Parathyroid adenoma (tissue), 2 donors: ENCODE results near the gene TMIE.

Source experiments
- H2AFZ ChIP-seq: fragments of 300-600 bp; sonication (generic); one replicate; pipeline ENCODE4 v1.7.0; 2017; ENCODE audit warnings: antibody characterized with exemption, mild to moderate bottlenecking
- H3K27ac ChIP-seq: fragments of 300-600 bp; sonication (generic); one replicate; pipeline ENCODE4 v1.7.0; 2017
- H3K27me3 ChIP-seq: fragments of 300-600 bp; sonication (generic); one replicate; pipeline ENCODE4 v1.7.0; 2017; ENCODE audit warnings: low read length; ENCODE audit not compliant: control insufficient read depth, insufficient read depth
- H3K36me3 ChIP-seq: fragments of 300-600 bp; sonication (generic); one replicate; pipeline ENCODE4 v1.7.0; 2017; ENCODE audit warnings: low read length; ENCODE audit not compliant: control insufficient read depth, insufficient read depth
- H3K4me1 ChIP-seq: fragments of 300-600 bp; sonication (generic); one replicate; pipeline ENCODE4 v1.7.0; 2017; ENCODE audit warnings: control low read depth
- H3K4me2 ChIP-seq: fragments of 300-600 bp; sonication (generic); one replicate; pipeline ENCODE4 v1.7.0; 2017; ENCODE audit warnings: low read length
- H3K4me3 ChIP-seq: fragments of 300-600 bp; sonication (generic); one replicate; pipeline ENCODE4 v1.7.0; 2017; ENCODE audit warnings: low read depth, low read length
- H3K79me2 ChIP-seq: fragments of 300-600 bp; sonication (generic); one replicate; pipeline ENCODE4 v1.7.0; 2017; ENCODE audit warnings: control low read depth
- H3K9ac ChIP-seq: fragments of 300-600 bp; sonication (generic); one replicate; pipeline ENCODE4 v1.7.0; 2017; ENCODE audit warnings: mild to moderate bottlenecking
- H3K9me3 ChIP-seq: fragments of 300-600 bp; sonication (generic); one replicate; pipeline ENCODE4 v1.7.0; 2017; ENCODE audit warnings: low read length; ENCODE audit not compliant: control insufficient read depth
- CTCF ChIP-seq: fragments of 300-600 bp; sonication (generic); IDR thresholded peaks from one replicate; pipeline ENCODE4 v1.7.0; 2017; ENCODE audit warnings: antibody characterized with exemption, mild to moderate bottlenecking
- donor health status: primary hyperparathyroidism.

TMIE gene

GRCh38 chr3:46679681-46680080, 21.5 kb upstream of the TMIE start:
- Histone ChIP-seq H3K36me3 (no peaks in the 10 kb centered on the region), H3K9ac (no peak overlapping the region), H3K79me2 (no peaks in the 10 kb centered on the region), H3K27me3 (no peaks in the 10 kb centered on the region), H3K9me3 (no peaks in the 10 kb centered on the region), H2AFZ (no peak overlapping the region), H3K4me3 (no peak overlapping the region), H3K27ac (no peak overlapping the region), H3K4me2 (no peak overlapping the region), H3K4me1 (no peaks in the 10 kb centered on the region)
- no peak for TF ChIP-seq CTCF

GRCh38 chr3:46680298-46680826, 20.8 kb upstream of the TMIE start:
- no peak overlapping the region for H3K4me3 ChIP-seq
- no peak overlapping the region for H3K27ac ChIP-seq
- H3K36me3 ChIP-seq: no peaks in the 10 kb centered on the region
- no peak for TF ChIP-seq CTCF
- H3K4me2 ChIP-seq: no peak overlapping the region
- no peaks in the 10 kb centered on the region for H3K79me2 ChIP-seq
- no peak overlapping the region for H3K9ac ChIP-seq
- no peak overlapping the region for H2AFZ ChIP-seq
- H3K9me3 ChIP-seq: no peaks in the 10 kb centered on the region
- no peaks in the 10 kb centered on the region for H3K27me3 ChIP-seq
- H3K4me1 ChIP-seq: no peaks in the 10 kb centered on the region

- H3K4me1 ChIP-seq: no peaks in the 10 kb centered on the region
- no peak overlapping the region for H3K4me2 ChIP-seq
- no peaks in the 10 kb centered on the region for H3K9me3 ChIP-seq
- no peaks in the 10 kb centered on the region for H3K36me3 ChIP-seq
- no peaks in the 10 kb centered on the region for H3K79me2 ChIP-seq
- H3K27me3 ChIP-seq: no peaks in the 10 kb centered on the region
- H3K9ac ChIP-seq: no peak overlapping the region
- no peak overlapping the region for H2AFZ ChIP-seq
- no peak overlapping the region for H3K27ac ChIP-seq
- H3K4me3 ChIP-seq: no peak overlapping the region
- no peak for TF ChIP-seq CTCF
Observed at GRCh38 chr3:46681387-46681786, 19.8 kb upstream of the TMIE start.

GRCh38 chr3:46681856-46682540, 19.2 kb upstream of the TMIE start:
- Histone ChIP-seq H3K4me3 (no peak overlapping the region), H2AFZ (no peak overlapping the region), H3K4me2 (no peak overlapping the region), H3K27ac (no peak overlapping the region), H3K27me3 (no peaks in the 10 kb centered on the region), H3K9ac (no peak overlapping the region), H3K4me1 (no peaks in the 10 kb centered on the region), H3K36me3 (no peaks in the 10 kb centered on the region), H3K79me2 (no peaks in the 10 kb centered on the region), H3K9me3 (no peaks in the 10 kb centered on the region)
- TF ChIP-seq CTCF: no peak

GRCh38 chr3:46682974-46683373, 18.2 kb upstream of the TMIE start:
- H3K27me3 ChIP-seq: no peaks in the 10 kb centered on the region

More at GRCh38 chr3:46682974-46683373, 18.2 kb upstream of the TMIE start:
- no peaks in the 10 kb centered on the region for H3K4me1 ChIP-seq
- no peaks in the 10 kb centered on the region for H3K79me2 ChIP-seq
- no peak overlapping the region for H3K9ac ChIP-seq
- H3K9me3 ChIP-seq: no peaks in the 10 kb centered on the region
- H3K4me2 ChIP-seq: no peak overlapping the region
- no peaks in the 10 kb centered on the region for H3K36me3 ChIP-seq
- H3K4me3 ChIP-seq: no peak overlapping the region
- H3K27ac ChIP-seq: no peak overlapping the region
- no peak overlapping the region for H2AFZ ChIP-seq
- no peak for TF ChIP-seq CTCF
